Measurements from ENCODE around the gene NFU1.

The NFU1 gene

DNA sequence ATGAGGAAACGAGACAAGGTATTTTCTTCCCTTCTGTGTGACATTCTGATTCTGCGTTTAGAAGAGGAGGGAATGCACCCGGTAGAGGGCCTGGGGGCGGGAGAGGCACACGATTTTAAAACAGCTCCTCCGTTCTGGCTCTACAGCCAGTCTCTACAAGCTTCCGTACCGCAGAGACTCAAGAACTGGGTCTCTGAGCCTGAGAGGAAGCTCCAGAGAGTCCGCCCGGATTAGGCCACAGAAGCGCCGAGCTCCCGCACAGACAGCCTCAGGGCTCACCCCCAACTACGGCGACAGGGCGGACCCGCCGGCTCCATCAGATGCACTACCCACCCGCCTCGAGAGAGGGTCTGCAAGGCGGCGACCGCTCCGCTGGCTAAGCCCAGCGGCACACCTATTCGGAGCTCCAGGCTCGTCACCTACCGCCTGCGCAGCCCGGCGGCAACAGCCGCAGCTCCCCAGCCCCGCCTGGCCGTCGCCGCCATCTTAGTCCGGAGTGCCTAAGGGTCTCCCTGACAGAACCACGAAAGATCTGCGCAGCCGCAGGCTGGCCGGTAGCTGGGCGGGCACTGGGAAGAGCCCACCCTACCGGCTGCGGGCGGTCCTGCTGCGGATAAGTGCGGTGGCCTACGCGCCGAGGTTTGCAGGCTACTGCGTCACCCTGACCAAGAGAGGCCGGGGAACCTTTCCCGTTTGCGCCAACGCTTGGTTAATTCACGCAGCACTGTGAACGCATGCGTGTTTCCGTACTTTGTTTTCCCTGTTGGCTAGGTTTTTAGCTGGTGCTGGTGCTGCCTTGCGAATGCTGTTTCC, at the start of gene NFU1:
TSS of gene NFU1 (minus strand) at position 498 of the 813 bp plus-strand sequence. CDS start at position 485, 13 bp downstream.
- DNase-seq: peak; percentile 88

DNA sequence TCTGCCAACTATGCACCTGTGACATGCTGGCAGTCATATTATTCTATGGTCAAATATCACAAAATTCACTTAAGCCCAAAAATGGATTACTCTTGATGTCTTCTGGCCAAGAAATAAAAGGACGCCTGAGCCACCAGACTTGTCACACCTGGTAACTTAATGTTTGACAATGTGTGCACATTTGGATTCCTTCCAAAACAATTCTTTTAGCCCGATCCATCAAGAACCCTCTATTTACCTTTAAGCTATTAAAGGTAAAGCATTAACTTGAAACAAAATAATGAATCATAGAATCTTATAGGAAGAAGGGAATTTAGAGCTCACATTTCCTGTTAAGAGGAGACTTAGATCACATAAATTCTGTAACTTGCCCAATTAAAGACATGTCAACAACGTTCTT, 46.5 kb upstream of the NFU1 start:
- no peak for DNase-seq

DNA sequence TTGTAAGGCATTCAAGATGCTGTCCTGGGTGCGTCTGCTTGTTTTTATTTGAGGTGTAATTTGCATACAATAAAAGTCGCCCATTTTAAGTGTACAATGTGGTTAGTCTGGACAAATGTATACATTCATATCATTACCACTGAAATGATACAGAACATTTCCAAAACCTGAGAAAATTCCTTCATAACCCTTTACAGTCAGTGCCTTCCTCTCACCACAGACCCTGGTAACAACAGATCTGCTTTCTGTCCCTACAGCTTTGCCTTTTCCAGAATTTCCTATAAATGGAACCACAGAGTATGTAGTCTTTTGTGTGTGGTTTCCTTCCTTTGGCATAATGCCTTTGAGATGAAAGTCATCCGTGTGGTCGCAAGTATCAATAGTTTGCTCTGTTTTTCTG, 45.8 kb upstream of the NFU1 start:
- no peak for DNase-seq

DNA sequence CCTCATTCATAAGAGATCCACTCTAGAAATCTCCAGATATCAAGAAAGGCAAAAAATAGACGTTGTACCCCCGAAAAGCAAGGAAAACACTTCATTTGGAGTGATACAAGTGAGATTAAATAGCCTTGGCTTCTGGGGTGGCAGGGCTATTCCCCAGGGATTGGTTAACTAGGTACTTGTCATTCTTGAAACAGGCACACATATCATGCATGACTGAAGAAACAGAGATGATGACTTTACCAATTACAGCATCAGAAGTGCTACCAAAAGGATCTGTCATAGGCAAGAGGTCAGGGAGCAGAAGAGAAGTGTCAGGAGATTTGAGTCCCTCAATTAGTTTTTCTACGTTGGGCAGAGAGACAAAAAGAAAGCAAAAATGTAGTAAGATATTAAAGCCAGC, 45.2 kb upstream of the NFU1 start:
- DNase-seq: no peak

DNA sequence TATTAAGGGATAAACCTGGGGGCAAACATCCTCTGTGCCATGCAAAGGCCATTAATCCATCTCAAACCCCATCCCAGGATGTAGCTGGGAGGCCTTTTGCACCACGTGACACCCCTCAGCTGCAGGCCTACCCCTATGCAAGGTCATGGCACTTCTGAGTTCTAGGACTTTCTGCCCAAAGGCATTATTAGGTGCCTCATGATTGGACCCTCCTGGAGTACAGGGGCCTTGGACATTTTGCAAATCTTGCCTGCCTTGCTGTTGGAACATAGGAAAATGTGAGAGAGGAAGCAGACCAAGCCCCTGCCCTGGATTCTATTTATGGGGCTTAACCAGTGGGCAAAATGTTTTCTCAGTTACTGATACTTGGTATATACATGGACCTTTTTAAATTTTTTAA, 44.2 kb upstream of the NFU1 start:
- no peak for DNase-seq

DNA sequence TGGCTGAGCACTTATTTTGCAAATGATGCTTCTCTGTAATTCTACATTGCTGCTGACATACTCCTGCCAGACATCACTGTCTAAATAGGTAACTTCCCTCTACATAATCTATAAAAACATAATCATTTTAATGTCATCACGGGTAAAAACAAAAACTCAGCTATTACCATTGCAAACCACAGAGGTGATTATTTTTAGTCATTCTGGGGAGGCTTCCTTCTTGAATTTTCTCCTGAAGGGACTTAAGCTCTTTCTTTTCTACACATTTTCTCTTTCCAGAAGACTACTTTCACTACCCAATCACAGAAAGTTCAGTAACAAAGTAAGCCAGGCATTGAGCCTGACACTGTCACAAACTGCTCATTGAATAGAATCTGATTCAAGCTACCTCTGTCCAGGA, 40.4 kb upstream of the NFU1 start:
- DNase-seq: no peak

DNA sequence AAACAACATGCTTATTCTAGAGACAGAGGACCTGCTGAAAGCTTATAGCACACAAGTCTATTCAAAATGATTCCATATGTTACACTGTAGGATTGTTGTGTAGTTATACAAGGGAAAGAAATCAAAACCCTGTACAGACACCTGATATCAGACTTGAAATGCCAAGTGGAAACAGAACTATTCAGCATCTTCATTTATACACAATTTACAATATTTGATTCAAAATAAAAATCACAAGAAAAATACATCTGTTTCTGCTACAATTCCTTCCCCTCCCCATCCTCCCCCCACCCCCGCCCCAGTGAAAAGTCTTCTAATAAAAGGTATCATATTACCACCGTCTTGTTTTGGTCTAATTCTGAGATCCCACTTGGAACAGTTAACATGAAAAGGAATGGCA, 37.5 kb upstream of the NFU1 start:
- DNase-seq: no peak

DNA sequence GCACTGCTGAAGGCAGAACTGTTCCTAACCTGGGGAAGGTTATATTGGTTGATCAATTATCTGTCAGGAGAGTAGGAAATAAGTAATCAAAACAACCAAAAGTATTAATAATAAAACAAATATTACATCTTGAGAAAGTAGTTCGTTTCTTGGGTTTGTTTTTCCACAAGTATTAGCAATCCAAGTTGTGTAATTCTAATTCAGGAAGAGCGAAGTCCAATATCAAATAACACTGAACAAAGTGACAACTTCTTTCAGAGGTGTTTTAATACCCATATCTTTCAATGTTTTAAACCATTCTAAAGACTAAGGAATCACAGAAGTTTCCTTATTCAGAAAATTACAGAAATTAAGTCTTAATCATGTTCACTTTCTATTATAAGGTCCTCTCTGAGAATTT, 34.6 kb upstream of the NFU1 start:
- no peak for DNase-seq

DNA sequence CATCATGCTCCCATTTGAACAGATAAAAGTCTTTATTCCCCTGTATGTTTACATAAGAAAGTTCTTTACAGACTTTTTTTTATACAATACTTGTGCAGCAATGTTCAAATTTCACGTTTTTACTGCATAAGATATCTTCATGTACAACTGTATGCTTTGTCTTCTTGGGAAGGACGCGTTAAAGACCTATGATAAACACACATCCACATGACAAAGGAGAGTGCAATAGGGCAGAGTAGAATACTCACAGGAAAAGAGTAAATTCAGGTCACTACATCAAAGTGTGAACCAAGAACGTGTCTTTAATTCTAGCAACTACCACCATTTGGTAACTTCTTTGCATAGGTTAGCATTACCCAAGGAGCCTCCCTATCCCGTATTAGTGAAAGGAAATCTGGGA, 33.7 kb upstream of the NFU1 start:
- no peak for DNase-seq

DNA sequence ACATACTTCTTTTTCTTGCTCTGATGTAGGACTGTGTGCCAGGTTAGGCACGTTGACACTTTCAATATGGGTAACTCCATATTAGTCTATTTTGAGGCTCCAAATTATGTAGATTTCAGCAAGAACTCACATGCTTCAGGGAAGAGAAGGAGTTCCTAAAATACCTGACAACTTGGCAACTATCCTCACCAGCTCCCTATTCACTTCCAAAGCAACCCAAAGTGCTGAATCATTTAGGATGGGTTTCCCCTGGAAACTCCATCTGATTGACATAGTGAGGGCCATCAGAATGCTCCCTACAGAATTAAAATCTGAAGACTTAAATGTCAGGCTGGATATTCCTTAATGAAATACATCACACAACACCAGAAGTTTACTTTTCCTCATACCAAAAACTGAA, 32.5 kb upstream of the NFU1 start:
- no peak for DNase-seq

DNA sequence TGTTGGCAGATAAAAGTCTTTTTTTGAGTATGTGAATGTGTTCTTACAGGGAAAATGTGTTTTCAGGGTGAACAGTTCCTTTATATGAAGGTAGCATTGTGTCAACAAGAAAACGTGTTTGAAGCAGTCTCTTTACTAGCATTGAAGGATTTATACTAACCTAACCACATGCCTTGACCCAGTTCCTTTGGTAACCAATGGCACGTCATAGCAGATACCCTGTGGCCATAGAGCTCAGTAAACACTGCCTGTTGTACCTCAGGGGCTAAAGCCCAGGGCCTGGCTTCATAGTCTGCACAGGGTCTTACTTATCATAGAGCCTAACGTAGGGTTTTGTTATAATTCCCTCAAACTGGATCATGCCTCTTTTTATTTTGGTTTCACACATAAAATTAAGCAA, 32.1 kb upstream of the NFU1 start:
- no peak for DNase-seq

DNA sequence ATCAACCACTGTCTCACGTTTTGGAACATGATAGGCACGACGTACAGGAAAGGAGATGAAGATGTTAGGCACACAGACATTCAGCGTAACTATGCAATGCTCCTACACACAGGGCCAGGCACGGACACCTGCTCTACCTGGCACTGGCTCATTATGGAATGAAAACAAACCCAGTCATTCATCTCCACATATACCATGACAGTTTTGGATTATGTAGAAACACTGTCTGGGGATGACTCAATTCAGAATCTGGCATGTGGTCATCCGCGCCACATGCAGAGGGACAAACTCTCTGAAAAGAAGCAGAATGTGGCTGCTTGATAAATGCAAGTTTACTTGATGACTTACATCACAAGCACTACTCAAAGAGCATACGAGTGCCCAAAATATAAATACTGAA, 29.5 kb upstream of the NFU1 start:
- no peak for DNase-seq

DNA sequence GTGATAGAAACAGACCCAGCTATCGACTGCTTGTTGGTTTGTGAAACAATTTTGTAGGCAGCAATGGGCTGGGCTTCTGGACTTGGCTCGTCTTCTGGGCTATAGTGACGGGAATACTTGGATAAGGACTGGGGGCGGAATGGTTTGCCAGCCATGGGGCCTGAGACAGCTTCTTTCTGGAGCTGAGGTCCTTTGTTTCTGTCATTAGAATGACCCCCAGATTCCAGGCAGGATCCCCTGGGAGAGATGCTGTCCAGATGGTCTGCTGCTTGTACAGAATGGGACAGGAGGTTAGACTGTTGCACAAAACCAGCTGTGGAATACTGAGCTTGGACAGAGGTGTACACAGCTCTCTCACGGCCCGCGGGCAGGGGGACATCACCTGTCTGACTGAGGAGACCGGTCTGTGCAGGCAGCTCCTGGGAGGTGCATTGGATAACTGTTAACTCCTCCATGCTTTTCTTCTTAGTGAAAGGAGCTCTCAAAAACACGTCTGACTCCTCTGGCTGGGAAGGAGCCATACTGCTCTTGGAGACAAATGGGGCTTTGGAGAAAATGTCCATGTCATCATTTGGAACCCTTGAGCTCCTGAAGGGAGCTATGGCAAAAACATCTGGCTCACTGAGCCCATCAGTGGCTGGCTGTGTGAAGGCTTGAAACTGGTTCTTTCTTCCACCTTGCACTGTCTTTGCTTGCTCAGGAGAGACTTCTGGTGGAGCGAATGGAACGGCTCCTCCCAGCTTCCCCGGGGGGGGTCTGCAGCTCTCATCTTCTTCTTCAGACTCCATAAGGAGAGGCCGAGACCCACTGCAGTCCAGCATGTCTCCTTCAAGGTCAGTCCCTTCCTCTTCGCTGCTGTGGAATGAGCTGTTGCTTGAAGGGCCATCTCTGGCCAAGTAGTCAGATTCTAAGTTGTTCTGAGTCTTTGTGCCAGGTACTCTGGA, 28.6 kb upstream of the NFU1 start:
- DNase-seq: no peak

DNA sequence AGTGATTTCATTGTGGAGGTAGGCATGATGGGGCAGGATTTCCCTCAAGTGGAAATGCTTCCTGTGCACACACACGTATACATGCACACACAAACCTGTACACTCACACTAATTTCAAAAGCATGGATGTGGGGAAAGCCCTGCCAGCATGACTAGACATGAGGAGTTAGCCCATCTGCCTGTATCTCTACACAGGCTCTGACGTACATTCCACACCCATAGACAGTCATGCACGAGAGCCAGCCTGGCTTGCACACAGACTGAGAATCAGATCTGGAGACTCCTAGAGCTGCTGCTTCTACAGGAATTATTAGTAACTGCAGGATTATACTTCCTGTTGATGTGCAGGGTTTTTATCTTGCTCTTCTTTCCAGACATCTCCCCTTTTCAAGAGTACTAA, 27.3 kb upstream of the NFU1 start:
- DNase-seq: no peak

DNA sequence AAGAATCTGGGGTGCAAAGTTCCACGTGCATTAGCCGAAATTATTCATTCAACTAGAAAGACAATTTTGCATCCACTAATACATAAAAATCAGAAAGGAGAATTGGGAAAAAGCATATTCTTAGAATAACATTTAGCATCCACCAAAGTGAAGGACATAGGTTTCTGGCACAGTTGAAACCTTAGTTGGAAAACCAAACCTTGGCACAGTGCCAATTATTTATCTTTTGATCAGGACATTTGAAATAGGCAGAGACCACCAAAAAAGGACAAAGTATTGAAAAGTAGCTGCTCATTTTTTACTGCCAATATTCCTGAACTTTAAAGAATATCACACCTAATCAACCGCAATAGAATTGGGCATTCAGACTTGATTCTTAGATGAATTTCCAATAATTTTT, 25.5 kb upstream of the NFU1 start:
- DNase-seq: no peak

DNA sequence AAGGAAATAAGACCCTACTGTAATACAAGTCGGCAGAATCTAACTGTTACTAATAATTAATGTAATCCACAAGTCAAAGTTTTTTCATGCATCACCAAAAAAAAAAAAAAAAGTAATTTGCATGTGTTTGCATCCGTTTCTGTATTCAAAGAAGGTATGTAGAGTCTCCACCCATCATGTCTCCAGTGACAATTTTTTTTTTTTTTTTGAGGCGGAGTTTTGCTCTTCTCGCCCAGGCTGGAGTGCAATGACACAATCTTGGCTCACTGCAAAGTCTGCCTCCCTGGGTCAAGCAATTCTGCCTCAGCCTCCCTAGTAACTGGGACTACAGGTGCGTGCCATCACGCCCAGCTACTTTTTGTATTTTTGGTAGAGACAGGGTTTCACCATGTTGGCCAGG, 24.2 kb upstream of the NFU1 start:
- no peak for DNase-seq

DNA sequence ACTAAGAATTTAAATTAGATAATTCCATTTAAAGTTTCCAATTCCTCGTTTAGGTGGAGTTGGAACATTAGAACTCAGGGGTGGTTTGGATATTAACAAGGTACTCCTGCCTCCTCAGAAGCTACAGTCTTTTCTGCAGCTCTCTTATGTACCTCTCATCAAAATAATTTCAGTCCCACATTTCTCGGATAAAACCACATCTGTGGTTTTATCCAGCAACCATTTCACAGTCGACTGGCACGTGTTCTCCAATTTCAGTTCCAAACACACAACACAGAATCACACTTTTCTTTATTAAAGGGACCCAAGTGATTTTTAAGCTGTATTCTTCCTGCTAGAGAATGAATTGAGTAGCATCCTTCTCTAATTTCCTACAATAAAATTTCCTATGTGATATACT, 22.7 kb upstream of the NFU1 start:
- no peak for DNase-seq

DNA sequence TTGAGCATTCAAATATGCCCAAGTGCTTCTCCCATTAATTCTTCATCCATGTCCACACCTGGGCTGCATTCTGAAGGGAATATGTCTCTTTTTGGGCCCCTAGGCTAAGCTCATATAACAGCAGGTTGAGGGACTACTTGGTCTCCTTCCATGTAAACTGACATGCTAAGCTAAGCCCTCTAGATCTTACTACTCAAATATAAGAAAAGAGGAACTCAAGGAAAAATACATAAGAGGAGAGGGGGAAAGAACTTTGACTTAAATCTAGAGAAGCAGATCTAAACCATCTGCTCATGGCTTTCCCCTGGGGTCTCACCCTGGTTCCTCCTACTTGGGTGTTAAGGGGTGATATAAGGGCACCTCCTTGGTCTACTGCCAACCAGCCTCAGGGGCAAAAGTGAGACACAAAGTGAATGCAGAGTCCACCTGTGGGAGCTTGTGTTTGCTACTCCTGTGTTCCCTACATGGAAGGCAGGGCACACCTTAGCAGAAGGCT, 19.8 kb upstream of the NFU1 start:
- DNase-seq: no peak

DNA sequence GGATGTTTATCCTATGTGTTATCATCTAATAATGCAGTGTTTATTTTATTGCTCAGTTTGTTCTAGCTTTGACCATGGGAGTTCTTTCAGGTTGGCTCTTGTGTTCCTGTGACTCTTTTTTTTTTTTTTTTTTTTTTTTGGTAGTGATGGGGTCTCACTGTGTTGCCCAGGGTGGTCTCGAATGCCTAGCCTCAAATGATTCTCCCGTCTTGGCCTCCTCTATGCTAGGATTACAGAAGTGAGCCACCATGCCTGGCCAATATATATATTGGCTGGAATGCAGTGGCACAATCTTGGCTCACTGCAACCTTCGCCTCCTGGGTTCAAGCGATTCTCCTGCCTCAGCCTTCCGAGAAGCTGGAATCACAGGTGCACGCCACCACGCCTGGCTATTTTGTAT, 18.9 kb upstream of the NFU1 start:
- DNase-seq: no peak

DNA sequence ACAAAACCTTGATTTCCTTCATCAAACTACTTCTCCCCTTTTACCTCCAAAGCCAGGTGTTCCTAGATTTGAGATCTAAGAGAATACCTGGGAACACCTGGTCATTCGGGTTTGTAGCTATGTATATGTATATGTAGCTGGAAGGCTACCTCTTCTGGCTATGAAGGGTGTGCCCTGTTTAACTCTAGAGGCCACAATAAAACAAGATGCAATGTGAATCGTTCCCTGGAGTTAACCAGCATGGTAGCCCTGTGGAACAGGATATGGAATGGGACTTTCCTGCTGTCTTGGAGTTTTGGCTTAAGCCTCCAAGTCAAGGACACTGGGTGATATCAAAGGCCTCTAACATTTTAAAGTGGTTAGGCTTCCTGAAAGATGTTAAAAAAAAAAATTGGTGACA, 17.7 kb upstream of the NFU1 start:
- DNase-seq: no peak

DNA sequence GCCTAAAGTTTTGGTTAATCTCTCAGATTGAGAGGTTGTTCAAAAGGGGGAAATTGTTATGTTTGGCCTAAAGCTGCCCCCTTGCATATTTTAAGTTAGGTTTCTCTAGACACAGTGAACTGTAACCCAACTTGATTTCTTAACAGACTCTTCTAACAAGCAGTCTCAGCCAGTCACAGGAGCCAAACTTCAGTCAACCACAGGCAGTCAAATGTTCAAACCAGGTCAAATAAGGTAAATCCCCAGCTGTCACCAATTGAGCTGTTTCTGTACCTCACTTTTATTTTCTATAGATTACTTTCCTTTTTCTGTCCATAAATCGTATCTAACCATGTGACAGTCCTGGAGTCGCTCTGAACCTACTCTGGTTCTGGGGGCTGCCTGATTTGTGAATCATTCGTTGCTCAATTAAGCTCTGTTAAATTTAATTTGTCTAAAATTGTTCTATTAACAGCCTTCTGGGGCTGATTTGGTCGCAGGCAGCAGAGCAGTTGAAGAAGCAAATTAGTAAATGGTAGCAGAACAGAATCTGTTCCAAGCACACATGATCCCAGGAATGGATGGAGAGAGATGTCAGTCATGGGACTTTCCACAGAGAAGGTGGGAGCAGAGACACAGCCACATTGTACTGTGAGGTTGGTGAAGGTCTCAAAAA, 16.4 kb upstream of the NFU1 start:
- no peak for DNase-seq

DNA sequence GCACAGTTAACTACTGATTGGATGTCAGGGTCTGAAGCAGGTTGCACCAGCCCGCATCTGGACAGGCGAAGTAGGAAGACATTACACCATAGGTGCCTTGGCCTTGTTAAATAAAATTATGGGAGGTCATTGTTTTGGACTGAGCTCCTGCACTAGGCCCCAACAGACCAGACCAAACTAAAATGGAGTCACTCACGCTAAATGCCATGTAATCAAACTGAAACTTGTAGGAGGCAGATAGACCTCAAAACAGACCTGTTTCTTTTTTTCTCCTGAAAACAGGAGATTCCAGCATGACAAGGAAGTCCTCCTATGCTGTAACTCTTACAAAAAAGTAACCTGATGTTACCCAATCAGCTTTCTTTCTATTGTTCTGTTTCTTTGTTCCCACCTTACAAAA, 15.5 kb upstream of the NFU1 start:
- no peak for DNase-seq

DNA sequence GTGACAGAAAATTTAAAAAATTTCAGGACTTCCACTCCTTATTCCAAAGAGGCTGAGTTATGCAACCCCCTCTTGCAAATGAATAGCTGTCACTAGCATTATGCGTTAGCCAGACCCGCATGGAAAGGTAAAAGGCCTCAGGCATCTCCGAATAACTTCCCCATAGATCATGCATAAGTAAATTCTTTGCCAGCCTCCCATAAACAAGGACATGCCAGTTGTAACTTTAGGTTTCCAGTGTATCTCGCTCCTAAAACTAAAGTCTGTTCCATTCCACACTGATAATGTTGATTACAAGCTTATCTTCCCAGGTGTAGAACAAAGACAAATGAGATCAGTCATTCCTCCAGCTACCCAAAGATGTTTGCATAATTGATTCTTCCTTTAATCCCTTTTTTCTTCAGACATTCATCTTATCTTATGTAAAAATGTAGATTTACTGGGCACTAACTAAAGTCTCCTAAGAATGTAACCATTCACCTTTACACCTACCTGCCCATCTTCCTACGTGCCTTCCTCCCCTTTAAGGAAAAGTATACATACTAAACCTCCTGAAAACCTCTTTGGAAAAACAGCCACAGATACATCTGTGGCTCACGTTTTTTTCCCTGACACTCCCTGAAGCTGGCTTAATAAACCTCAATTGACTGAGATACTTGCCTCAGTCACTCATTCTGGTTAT, 13.6 kb upstream of the NFU1 start:
- DNase-seq: no peak
